HepG2 (cell line): ENCODE data around the gene RTEL1. TPM values are rescaled to one million over a fixed set of nuclear protein-coding genes. Genes with fewer than 3 reads are reported as not detected.

Experiments used
- ATF5 ChIP-seq: sonication (generic); formaldehyde crosslinking; IDR thresholded peaks from 2 replicates; pipeline ENCODE4 v1.4.0; 2020; ENCODE audit warnings: mild to moderate bottlenecking, low read depth, missing genetic modification reagents
- HBP1 ChIP-seq: IDR thresholded peaks from 2 replicates; pipeline ENCODE4 v1.6.1; 2016; ENCODE audit warnings: low read depth, control low read depth
- HCFC1 ChIP-seq: fragments of 150-350 bp; IDR thresholded peaks from 2 replicates; pipeline ENCODE4 v1.6.1; 2014; ENCODE audit warnings: low read depth, low read length
- HMGXB4 ChIP-seq, 2 experiments: sonication (generic) in 1 of 2; formaldehyde crosslinking in 1 of 2; IDR thresholded peaks; 2 replicates each; pipeline versions ENCODE4 v1.4.0 to v1.6.1; 2018 to 2020; ENCODE audit warnings: missing genetic modification reagents in 2 of 2, borderline replicate concordance in 1 of 2, low read depth in 1 of 2, mild to moderate bottlenecking in 1 of 2, missing biosample characterization in 1 of 2
- KLF16 ChIP-seq, 2 experiments: sonication (generic) in 1 of 2; formaldehyde crosslinking in 1 of 2; IDR thresholded peaks; 2 replicates each; pipeline versions ENCODE4 v1.6.1 to v1.8.0; 2016 to 2023; ENCODE audit warnings: missing genetic modification reagents in 2 of 2, missing compliant biosample characterization in 1 of 2
- MEIS2 ChIP-seq: sonication (generic); formaldehyde crosslinking; IDR thresholded peaks from 2 replicates; pipeline ENCODE4 v1.9.0; 2021; ENCODE audit warnings: mild to moderate bottlenecking, missing genetic modification reagents
- NR1H2 ChIP-seq: sonication (generic); formaldehyde crosslinking; IDR thresholded peaks from 2 replicates; pipeline ENCODE4 v1.8.1; 2022; ENCODE audit warnings: low read depth, missing genetic modification reagents, borderline replicate concordance
- PCBP2 ChIP-seq: fragments of 200-400 bp; formaldehyde crosslinking; optimal IDR thresholded peaks from 2 replicates; pipeline ENCODE3; 2018; ENCODE audit warnings: low read length, low read depth; ENCODE audit not compliant: poor library complexity, severe bottlenecking
- RFX1 ChIP-seq: fragments of 450-650 bp; IDR thresholded peaks from 2 replicates; pipeline ENCODE4 v1.6.1; 2017
- SIX1 ChIP-seq: sonication (generic); formaldehyde crosslinking; IDR thresholded peaks from 2 replicates; pipeline ENCODE4 v1.4.0; 2020; ENCODE audit warnings: missing genetic modification reagents, borderline replicate concordance
- TBL1XR1 ChIP-seq: fragments of 150-350 bp; IDR thresholded peaks from 2 replicates; pipeline ENCODE4 v1.6.1; 2014; ENCODE audit warnings: borderline replicate concordance, low read length; ENCODE audit not compliant: partially characterized antibody
- ZFP82 ChIP-seq: sonication (generic); formaldehyde crosslinking; IDR thresholded peaks from 2 replicates; pipeline ENCODE4 v1.5.1; 2020; ENCODE audit warnings: mild to moderate bottlenecking, missing genetic modification reagents, borderline replicate concordance
- ZNF646 ChIP-seq: sonication (generic); formaldehyde crosslinking; IDR thresholded peaks from 2 replicates; pipeline ENCODE4 v1.9.0; 2021; ENCODE audit warnings: mild to moderate bottlenecking, missing genetic modification reagents
- ZNF709 ChIP-seq: sonication (generic); formaldehyde crosslinking; IDR thresholded peaks from 2 replicates; pipeline ENCODE4 v1.5.0; 2020; ENCODE audit warnings: mild to moderate bottlenecking, missing genetic modification reagents
- ZNF782 ChIP-seq: sonication (generic); formaldehyde crosslinking; IDR thresholded peaks from 2 replicates; pipeline ENCODE4 v1.4.0; 2020; ENCODE audit warnings: missing genetic modification reagents, mild to moderate bottlenecking, borderline replicate concordance
- ZNF790 ChIP-seq: sonication (generic); formaldehyde crosslinking; IDR thresholded peaks from 2 replicates; pipeline ENCODE4 v1.8.0; 2022; ENCODE audit warnings: missing genetic modification reagents, mild to moderate bottlenecking, borderline replicate concordance
- ZNF841 ChIP-seq: sonication (generic); formaldehyde crosslinking; IDR thresholded peaks from 2 replicates; pipeline ENCODE4 v1.8.1; 2023; ENCODE audit warnings: missing genetic modification reagents, borderline replicate concordance
- ZSCAN31 ChIP-seq: sonication (generic); formaldehyde crosslinking; IDR thresholded peaks from 2 replicates; pipeline ENCODE4 v1.5.0; 2020; ENCODE audit warnings: low read depth, mild to moderate bottlenecking, missing genetic modification reagents
- polyA plus RNA-seq, 8 experiments: library from polyadenylated mRNA; depleted of rRNA in 3 of 8; stranded (reverse) in 7 of 8; unstranded in 1 of 8; fragments of >200 nt; fragmentation: Illumina TruSeq in 4 of 8; extraction: Trizol in 4 of 8; gene quantifications; 2 replicates each; pipeline versions ENCODE4 v1.2.1 to v1.2.3, GENCODE V29; 2011 to 2016; ENCODE audit warnings: low read depth in 4 of 8, missing spikeins in 1 of 8, mixed read lengths in 1 of 8; ENCODE audit not compliant: insufficient read depth in 1 of 8
- total RNA-seq, 5 experiments: library from RNA; depleted of rRNA; stranded (reverse); fragments of >200 nt; fragmentation: Illumina TruSeq; extraction: Trizol; gene quantifications; 2 replicates each; pipeline ENCODE4 v1.2.3, GENCODE V29; 2016; ENCODE audit warnings: low read depth in 1 of 5

The RTEL1 gene
- total and polyA plus RNA-seq, 2 of the 13 experiments (the other 11 are each of a cell fraction or from before 2014, with no cell fraction given) = 21.8 to 36.4 TPM

- peak; percentile 72 to 73; a peak in 3 of 4 replicates for TF ChIP-seq HMGXB4 (CRISPR knock-in tag; IDR thresholded peaks at IDR 0.05; ENCODE audit: borderline replicate concordance in 1 of 2, low read depth in 1 of 2)
- TF ChIP-seq HBP1 (CRISPR knock-in tag) = no peak
- TF ChIP-seq ZNF709 (CRISPR knock-in tag) = peak; percentile 82; the same call in 1 of the 2 replicates
- no peak for TF ChIP-seq NR1H2
- no peak; the same call in 1 of the 2 replicates for TF ChIP-seq MEIS2 (CRISPR knock-in tag)
- no peak for TF ChIP-seq ZFP82 (CRISPR knock-in tag)
- peak; percentile 24; the same call in 1 of the 2 replicates for TF ChIP-seq HCFC1
- TF ChIP-seq ATF5 (CRISPR knock-in tag) = no peak
- no peak for TF ChIP-seq ZNF841 (CRISPR knock-in tag)
- no peak for TF ChIP-seq ZSCAN31 (CRISPR knock-in tag)
- TF ChIP-seq ZNF782 (CRISPR knock-in tag) = no peak
- no peak for TF ChIP-seq PCBP2
- TF ChIP-seq SIX1 (CRISPR knock-in tag) = no peak; the same call in 1 of the 2 replicates
- TF ChIP-seq KLF16 (CRISPR knock-in tag; IDR thresholded peaks at IDR 0.05) = peak in 1 of 2 experiments; percentile 66; a peak in 1 of 4 replicates
- no peak for TF ChIP-seq RFX1
- peak; percentile 92 for TF ChIP-seq ZNF790 (CRISPR knock-in tag)
- TF ChIP-seq TBL1XR1 = peak; percentile 19
- 0 out of 2 replicates have a peak, but pooled peaks have one; percentile 20 for TF ChIP-seq ZNF646 (CRISPR knock-in tag)
These were observed 16.2 kb upstream of the RTEL1 start (continued) for GRCh38 chr20:63641792-63642523.
